ENCODE measurements around the gene MED12L.

- TF ChIP-seq SIN3A (IDR thresholded peaks at IDR 0.05; ENCODE audit: low read depth) (no peak), ZNF274 (IDR thresholded peaks at IDR 0.05; ENCODE audit: low read depth, low read length) (no peak), EZH2phosphoT487 (IDR thresholded peaks at IDR 0.05; ENCODE audit: borderline replicate concordance) (no peak)
Observed at GRCh38 chr3:151214459-151214858, 129.0 kb downstream of the MED12L start.
